RCC 7860 (cell line): ENCODE results near the gene BROX.
"Not testable (repeated sequence)": the region's sequence is repeated elsewhere in the genome, so short reads cannot be mapped to it uniquely, and the experiment has no call there.

Experiments
- DNase-seq: peaks from one replicate; pipeline ENCODE4 v3.0.0-alpha.2; 2015; ENCODE audit warnings: low spot score
- FAIRE-seq: peaks from 2 replicates; lab custom pipeline; 2012; peaks lifted over from hg19 to GRCh38; lab: Jason Lieb, UNC

BROX gene, protein sequence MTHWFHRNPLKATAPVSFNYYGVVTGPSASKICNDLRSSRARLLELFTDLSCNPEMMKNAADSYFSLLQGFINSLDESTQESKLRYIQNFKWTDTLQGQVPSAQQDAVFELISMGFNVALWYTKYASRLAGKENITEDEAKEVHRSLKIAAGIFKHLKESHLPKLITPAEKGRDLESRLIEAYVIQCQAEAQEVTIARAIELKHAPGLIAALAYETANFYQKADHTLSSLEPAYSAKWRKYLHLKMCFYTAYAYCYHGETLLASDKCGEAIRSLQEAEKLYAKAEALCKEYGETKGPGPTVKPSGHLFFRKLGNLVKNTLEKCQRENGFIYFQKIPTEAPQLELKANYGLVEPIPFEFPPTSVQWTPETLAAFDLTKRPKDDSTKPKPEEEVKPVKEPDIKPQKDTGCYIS

DNA sequence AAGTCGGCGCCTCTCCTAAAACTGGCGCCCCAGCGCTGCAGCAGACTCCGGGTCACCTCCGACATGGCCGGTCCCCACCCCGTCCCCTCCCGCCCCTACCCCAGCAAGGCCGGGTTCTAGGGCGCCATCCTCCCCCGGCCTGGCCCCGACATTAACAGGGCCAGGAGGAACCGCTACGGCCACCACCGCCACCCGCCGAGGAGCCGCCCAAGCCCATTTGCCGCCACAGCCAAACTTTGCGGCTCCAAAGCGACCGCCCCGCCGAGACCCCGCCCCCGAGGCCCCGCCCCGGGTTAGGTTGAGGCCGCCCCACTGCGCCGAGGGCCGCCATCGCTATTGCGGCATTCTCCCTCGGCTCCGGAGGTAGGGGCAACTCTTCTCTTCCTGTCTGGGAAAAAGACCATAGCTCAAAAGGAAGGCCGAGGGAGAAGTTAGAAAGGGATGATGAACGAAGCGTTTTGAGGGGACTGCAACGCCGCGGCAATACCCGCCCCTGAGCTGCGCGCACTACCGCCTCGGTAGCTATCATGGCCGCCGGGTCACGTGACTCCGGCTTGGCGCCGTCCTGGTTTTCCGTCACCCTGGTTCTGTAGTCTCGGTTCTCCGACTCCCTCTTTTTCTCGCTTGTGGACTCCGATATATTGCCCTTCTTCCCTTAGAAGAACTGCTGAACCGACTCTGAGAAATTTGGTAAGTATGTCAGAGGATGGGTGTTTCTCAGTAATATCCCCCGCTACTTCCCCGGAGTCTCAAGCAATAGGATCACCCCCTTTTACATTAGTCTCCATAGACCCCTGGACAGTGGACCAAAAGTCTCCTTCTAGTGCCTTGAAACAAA lies at the start of gene BROX, which contains the start of gene AIDA:
BROX (plus strand) TSS at position 312 of the 838 bp plus-strand sequence. CDS start 3,136 bp downstream, outside the sequence.
AIDA (minus strand) TSS at position 239 of the 838 bp plus-strand sequence; CDS start at position 65, 174 bp downstream.
- peak; percentile 67 for DNase-seq
- FAIRE-seq: no peak

DNA sequence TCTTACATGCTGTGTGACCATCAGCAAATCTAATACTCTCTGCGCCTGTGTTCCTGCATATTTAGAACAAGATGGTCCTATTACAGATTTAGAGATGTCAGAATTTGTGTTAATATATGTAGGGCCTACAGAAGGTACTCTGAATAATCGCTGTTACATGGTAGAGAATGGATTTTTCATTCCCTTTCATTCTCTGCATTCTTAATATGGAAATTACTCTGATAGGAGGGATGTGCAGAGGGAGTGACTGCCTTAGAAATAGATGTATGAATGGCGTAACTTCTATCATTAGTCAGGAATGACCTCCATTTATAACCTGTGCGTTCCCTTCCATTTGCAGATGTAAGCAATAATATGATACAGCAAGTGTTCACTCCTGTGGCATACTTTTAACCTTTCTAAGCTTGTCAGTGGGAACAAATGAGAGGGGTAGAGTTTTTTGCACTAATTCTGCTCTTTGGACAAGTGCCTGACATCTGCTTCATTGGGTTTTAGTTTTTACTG lies 48.9 kb upstream of the BROX start:
- FAIRE-seq (no peak), DNase-seq (no peak)

DNA sequence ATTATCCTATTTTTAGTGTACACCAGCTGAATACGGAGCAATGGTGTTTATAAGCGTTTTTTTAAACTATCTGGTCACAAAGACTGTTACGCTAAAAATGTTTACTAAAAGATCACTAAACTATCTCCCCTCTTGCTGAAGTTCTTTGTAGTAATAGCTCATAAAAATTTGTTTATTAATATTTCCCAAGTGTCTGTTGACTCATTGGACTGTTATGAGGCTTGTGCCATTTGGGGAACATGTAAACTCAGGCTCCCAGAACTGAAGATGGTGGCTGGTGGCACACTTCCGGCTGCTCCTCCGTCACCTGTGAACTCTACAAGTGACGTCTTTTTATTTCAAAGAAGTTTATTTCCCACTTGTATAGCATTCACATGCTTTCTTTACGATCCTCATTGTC lies 46.4 kb upstream of the BROX start:
- no peak for DNase-seq
- no peak for FAIRE-seq

DNA sequence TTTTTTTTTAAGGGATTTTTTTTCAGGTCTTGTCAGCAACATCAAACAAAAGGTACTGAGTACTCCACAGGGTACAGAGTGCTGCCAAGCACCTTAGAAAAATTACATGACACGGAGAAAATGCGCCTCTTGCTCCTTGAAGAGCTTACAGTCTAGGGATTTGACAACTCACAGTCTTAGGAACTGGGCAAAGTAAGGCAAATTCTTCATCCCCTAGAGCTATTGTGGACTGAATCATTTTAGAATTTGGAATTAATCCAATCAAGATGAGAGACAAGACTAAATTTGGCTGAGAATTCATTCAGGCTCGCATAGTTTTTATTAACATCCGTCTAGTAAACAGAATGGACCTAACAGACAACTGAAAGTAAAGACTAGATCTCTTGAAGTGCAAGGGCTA lies 44.2 kb upstream of the BROX start:
- not testable (repeated sequence) for FAIRE-seq

DNA sequence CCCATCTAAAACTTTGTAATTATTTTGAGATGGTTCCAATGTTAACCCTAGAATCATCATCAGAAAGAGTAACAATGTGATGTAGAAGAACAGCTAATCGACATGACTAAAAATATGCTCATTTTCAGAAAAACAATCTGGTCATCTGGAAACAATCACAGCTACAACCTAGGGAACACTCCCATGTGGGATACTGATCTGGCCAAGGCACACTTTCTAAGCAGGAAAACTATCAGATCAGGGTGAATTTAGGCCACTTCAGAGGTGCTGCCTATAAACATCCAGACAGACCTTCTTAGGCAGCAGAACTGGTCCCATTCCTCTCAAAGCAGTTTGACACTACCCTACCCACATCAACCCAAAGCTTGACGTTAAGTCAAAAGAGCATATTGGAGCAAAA lies 43.3 kb upstream of the BROX start:
- FAIRE-seq: peak; percentile 63
- DNase-seq: not testable (repeated sequence)

More for the DNA sequence above, 44.2 kb upstream of the BROX start:
- DNase-seq: not testable (repeated sequence)

DNA sequence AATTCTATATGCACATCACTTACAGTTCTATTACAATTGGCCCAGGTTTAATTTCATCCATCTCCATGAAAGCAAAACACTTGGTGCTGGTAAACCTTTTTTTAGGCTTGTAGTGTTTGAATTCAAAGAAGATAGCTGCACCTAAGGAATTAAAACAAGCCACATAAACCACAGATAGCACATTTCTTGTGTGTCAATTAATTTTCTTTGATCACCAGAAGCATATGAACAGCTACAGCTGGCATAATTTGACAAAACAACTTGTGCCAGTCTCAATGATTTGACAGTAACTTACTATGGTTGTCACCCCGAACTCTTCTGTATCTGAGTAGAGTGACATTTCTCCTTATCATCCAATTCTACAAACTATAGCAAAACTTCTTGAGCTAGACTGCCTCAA lies 42.3 kb upstream of the BROX start:
- DNase-seq (no peak), FAIRE-seq (no peak)

DNA sequence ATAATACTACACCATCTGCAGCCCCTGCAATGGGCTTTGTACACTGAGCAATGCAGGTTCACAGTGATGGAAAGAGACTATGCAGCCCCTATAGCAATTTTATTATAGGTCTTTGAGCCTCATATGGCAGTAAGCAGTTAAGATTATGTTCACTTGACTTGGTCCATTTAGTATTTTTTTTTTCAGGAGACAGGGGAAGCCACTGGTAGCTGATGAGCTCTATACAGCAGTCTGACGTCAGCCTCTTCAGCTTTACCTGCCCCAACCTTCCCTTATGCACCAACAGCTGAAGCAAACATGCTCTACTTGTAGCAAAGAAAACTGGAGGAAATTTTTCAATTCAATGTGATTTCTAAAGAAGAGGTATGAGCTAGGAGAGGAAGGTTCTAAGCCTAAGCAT lies 32.3 kb upstream of the BROX start:
- DNase-seq (no peak), FAIRE-seq (no peak)

DNA sequence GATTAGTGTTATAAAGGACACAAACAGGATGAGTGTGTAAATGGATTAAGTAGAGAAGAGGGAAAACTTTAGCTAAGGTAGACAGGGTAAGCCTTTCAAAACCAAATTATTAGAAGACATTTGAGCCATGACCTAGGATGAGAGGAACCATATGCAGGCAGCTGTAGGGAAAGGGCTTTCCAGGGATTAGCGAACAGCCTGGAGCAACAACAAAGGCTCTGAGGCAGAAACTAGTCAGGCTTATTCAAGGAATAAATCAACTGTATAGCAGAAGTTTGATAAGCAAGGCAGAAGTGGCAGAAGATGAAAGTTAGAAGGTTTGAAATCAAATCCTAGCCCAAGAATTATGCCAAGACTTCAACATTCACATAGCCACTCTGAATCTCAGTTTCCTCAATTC lies 21.3 kb upstream of the BROX start:
- FAIRE-seq (no peak), DNase-seq (no peak)

DNA sequence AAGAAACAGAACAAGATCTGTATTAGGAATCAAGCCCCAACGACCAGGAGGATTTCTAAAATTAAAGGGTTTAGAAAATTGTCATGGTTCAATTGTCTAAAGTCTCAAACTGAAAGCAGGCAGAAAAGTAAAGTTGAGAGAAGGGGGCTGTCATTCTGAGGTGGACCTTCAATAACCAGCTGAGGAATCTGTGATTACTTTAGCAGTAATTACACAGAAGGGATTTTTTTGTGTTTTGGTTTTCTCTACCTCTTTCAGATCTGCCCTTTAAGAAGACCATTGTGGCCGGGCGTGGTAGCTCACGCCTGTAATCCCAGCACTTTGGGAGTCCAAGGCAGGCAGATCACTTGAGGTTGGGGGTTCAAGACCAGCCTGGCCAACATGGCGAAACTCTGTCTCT lies 17.4 kb upstream of the BROX start:
- FAIRE-seq (no peak), DNase-seq (no peak)

DNA sequence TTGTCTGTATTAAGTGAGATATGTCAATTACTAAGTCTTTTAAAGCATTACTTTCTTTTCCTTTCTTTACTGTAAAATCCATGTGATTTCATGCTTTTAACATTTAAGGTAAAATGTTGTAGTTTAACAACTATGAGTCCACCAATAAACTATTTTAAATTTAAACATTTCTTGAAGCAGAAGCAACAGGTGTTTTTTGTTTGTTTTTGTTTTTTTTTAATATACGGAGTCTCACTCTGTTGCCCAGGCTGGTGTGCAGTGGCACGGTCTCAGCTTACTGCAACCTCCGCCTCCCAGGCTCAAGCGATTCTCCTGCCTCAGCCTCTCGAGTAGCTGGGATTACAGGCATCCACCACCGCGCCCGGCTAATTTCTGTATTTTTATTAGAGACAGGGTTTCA lies 15.6 kb upstream of the BROX start:
- FAIRE-seq (no peak), DNase-seq (no peak)

DNA sequence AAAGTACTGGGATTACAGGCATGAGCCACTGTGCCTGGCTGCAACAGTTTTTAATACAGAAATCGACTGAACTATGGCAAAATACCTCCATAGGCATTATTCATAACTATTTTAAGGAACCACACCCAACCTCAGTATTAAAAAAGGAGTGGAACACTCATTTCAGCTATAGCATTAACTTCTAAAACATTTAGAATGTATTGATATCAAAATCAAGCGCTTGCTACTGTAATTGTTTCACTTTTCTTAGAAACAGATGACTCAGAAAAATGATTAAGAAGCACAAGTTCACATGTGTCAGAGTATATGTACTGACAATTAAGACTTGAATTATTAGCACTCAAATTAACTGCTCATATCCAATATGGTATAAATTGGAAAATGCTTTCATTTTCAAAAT lies 15.2 kb upstream of the BROX start:
- FAIRE-seq (no peak), DNase-seq (no peak)

DNA sequence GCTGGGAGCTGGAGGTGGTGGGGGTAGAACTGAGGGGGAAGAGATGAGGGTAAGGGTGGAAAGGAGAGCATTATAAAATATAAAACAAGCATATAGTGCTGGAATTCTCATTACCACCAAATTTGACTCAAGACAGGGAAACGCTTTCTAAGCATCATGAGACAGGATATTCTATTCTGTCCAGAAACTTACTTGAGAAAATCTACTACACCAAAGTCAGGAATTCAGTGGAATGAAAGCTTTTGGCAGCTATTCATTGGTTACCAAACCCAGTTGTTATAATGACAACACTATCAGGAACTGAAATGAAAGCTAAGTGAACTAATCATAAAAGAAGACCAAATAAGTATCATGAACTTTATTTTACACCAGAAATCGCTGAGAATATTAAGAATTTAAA lies 14.5 kb upstream of the BROX start:
- DNase-seq: no peak
- FAIRE-seq: no peak

DNA sequence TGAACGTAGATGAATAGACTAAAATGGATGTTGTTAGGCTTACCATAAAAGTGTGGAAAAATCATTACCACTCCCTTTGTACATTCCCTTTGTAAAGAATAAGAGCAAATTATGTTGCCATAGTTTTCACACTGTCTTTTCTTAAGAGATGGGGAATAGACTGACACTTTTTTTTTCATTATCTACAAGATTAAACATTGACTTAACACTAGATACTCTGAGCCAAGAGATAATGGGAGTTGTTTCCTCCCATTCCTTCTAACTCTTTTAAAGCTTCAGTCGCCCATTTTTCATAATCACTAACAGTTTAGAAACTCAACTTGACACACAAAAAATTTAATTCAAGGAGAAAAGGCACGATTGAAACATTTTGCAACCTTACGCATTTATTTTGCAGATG lies 10.2 kb upstream of the BROX start:
- no peak for FAIRE-seq
- no peak for DNase-seq

DNA sequence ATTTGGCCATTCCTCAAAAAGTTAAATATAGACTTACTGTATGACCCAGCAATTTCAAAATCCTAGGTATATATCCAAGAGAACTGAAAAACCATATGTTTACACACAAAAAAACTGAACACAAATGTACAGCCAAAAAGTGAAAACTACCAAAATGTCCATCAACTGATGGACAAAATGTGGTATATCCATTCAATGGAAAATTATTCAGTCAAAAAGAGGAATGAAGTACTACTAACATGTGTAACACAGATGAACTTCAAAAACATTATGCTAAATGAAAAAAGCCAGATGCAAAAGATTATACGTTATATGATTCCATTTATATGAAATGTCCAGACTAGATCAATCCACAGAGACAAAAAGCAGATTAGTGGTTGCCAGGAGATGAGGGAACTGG lies 8.1 kb upstream of the BROX start:
- DNase-seq (no peak), FAIRE-seq (no peak)

DNA sequence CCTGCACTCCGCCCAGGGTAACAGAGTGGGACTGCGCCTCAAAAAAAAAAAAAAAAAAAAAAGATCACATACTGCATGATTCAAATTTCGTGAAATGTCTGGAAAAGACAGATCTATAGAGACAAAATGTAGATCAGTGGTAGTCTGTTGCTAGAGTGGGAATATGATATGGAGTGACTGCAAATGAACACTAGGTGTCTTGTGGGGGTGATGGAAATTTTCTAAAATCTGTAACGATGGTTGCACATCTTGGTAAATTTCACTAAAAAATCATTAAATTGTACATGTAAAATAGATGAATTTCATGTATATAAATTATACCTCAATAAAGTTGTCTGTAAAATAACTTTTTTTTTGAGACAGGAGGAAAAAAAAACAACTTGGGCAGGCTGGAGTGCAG lies 5.5 kb upstream of the BROX start:
- no peak for FAIRE-seq
- no peak for DNase-seq

DNA sequence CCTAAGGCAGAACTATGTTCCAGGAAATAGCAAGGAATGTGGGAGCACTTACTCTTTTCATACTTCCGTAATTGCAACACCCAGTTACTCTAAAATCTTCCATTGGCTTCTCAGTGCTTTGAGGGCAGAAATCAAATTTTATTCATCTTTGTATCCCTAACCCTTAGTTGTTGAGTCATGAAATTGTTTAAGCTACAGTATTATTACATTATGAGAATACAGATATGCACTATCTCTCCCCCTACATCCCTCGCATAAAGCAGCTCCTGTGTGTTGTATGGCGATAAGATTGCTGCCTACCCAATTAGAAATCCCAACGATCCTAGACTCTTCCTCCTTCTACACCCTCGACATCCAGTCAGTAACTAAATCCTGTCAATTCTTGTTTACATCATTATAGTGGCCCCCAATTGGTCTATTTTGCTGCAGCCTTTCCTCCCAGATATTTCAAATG lies 2.6 kb upstream of the BROX start:
- no peak for FAIRE-seq
- no peak for DNase-seq

DNA sequence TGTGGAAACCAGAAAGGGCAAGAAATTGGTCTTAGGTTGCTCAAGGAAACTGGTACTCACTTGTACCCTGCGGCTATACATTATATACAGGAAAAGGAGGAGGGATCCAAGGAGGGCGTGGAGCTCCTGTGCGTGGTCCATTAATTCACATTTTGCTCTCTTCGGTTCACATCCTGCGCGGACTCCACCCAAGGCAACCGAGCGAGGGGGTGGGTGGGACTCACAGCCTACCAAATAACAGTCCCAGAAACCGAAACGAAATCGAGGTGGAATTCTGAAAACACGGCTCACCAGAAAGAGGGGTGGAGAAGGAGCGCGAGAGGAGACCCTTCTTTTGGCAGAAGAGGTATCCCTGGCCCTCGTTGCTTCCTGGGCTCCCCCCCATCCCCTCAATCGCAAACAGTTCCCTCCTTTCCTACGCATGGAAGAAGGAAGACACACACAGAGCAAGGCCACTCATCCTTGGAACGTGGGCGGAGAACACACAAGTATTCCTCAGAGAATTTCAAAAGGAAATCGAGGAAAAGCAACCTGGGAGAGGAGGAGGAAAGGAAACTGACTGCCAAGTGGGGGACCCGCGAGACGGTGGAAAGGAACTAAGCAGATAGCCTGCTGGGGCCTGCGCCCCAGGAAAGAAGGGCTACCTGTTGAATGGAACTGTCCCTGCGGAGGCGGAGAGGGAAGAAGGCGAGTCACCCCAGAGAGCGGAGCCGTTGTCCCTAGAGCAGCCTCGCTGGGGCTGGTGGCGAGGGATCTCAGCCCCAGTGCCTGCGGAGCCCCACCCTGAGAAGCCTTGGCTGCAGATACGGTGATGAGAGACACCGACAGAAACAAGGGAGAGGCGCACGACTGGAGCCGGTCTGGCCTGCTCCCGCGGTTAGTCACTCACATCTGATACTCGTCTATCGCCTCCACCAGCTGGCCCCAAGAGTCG lies 778 bp upstream of the BROX start:
- FAIRE-seq (peak; percentile 67), DNase-seq (peak; percentile 60)

DNA sequence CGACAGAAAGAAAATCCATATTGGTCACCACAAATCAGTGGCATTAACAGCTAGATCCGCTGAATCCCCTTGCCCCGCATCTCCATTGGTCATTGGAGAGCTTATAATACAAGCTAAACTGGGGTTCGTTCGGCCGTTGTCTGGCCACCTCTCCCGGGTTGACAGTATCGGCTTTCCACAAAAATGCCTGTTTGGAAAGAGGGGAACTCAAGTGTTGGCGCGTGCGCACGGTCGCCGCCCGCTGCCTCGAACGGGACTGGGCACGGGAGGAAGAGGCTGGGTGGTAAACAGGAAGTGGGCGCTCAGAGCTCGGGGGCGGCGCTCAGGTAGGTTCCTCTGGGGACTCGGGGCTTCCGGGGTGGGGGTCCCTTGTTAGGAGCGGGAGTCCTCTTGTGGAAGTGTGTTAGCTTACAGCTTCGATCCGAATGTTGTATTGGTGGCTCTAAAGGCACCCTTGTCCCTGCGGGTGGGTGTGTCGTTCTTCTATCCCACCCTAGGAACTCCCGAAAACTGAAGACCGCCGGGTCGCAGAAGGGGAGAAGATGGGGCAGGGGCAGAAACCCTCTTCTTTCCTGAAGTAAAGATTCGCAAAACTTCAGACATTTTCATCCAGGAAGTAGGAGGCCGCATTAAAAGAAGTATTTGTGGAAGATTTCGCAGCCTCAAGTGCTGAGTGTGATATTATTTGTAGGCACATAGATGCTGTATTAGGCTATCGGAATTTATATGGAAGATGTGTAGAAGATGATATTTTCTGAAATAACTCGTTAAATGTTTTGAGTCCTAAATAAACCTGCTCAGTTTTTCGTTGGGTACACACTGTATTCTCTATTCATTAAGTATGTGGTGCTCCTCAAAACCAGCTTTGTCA lies 962 bp downstream of the BROX start:
- FAIRE-seq (peak; percentile 51), DNase-seq (peak; percentile 87)

DNA sequence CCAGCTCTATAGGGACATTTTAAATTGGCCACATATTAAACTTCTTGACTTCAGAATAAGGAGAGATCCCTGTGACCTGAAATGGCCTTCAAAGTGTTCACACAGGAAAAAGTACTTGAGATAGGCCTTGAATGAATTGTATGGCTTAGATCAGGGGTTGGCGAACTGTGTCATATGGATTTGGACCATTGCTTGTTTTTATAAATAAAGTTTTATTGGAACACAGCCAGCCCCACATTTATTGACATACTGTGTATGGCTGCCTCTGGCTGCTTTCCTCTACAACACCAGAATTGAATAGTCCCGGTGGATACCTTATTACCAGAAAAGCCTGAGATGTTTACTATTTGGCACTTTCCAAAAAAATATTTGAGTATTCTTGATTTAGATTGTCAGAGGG lies 4.0 kb downstream of the BROX start:
- FAIRE-seq (no peak), DNase-seq (no peak)

DNA sequence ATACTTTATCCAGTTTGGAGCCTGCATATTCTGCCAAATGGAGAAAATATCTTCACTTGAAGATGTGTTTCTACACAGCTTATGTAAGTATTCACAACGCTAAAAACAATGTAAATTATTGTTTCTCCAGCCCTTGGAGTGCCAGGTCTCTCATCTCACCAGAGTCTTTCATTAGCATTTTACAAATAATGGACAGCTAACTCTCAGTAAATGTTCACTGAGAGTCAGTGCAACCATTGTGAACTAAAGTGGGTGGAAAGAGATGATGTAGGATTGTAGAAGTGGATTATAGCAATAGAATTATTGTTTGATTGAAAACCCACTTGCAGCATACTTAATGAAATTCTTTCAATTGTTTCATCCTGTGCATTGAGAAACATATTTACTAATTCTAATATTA lies 16.4 kb downstream of the BROX start:
- no peak for FAIRE-seq

More for the DNA sequence above, 16.4 kb downstream of the BROX start:
- no peak for DNase-seq
